HEK293T (cell line): ENCODE results near the gene ECI2.
A peak's percentile ranks its signal among the peaks of the same experiment; 100 is the strongest.

Experiments
- CTCF ChIA-PET: fragments of 350-600 bp; formaldehyde crosslinking; extraction: SDS; loops from one replicate; lab custom pipeline; 2021; ENCODE audit warnings: antibody characterized with exemption, inconsistent platforms; lab: Yijun Ruan, JAX
- POLR2A ChIA-PET: fragments of 350-600 bp; formaldehyde crosslinking; extraction: SDS; loops from one replicate; lab custom pipeline; 2020; ENCODE audit warnings: antibody characterized with exemption, inconsistent platforms; lab: Yijun Ruan, JAX
- DNase-seq: peaks from one replicate; pipeline ENCODE4 v3.0.0; 2012; ENCODE audit warnings: mixed read lengths; ENCODE audit errors: extremely low spot score
- ARNT ChIP-seq: fragments of 450-650 bp; IDR thresholded peaks from 2 replicates; pipeline ENCODE4 v1.6.1; 2017; ENCODE audit warnings: mild to moderate bottlenecking
- BHLHE40 ChIP-seq: fragments of 450-650 bp; IDR thresholded peaks from 2 replicates; pipeline ENCODE4 v1.6.1; 2016; ENCODE audit warnings: mild to moderate bottlenecking, moderate library complexity, borderline replicate concordance
- CTBP1 ChIP-seq: fragments of 450-650 bp; IDR thresholded peaks from 2 replicates; pipeline ENCODE4 v1.6.1; 2016; ENCODE audit warnings: borderline replicate concordance
- ELF4 ChIP-seq: fragments of 450-650 bp; IDR thresholded peaks from 2 replicates; pipeline ENCODE4 v1.6.1; 2017; ENCODE audit warnings: antibody characterized with exemption
- FOXA1 ChIP-seq: fragments of 450-650 bp; IDR thresholded peaks from 2 replicates; pipeline ENCODE4 v1.6.1; 2016; ENCODE audit warnings: mild to moderate bottlenecking
- FOXK2 ChIP-seq: fragments of 450-650 bp; IDR thresholded peaks from 2 replicates; pipeline ENCODE4 v1.6.1; 2016; ENCODE audit warnings: mild to moderate bottlenecking
- FOXM1 ChIP-seq: fragments of 450-650 bp; IDR thresholded peaks from 2 replicates; pipeline ENCODE4 v1.6.1; 2017; ENCODE audit warnings: mild to moderate bottlenecking, borderline replicate concordance
- HDGF ChIP-seq: fragments of 450-650 bp; IDR thresholded peaks from 2 replicates; pipeline ENCODE4 v1.6.1; 2017; ENCODE audit warnings: antibody characterized with exemption, borderline replicate concordance
- L3MBTL2 ChIP-seq: fragments of 450-650 bp; conservative IDR thresholded peaks from 2 replicates; pipeline ENCODE4 v1.6.1; 2016; ENCODE audit warnings: mild to moderate bottlenecking
- LEF1 ChIP-seq: fragments of 450-650 bp; IDR thresholded peaks from 2 replicates; pipeline ENCODE4 v1.6.1; 2017; ENCODE audit warnings: mild to moderate bottlenecking, borderline replicate concordance
- NFRKB ChIP-seq: fragments of 450-650 bp; IDR thresholded peaks from 2 replicates; pipeline ENCODE4 v1.6.1; 2016; ENCODE audit warnings: mild to moderate bottlenecking, moderate library complexity
- SP1 ChIP-seq: fragments of 450-650 bp; IDR thresholded peaks from 2 replicates; pipeline ENCODE4 v1.6.1; 2017
- SUZ12 ChIP-seq: fragments of 450-650 bp; IDR thresholded peaks from 2 replicates; pipeline ENCODE4 v1.6.1; 2016; ENCODE audit warnings: mild to moderate bottlenecking
- TARDBP ChIP-seq: fragments of 450-650 bp; IDR thresholded peaks from 2 replicates; pipeline ENCODE4 v1.6.1; 2016
- ZNF384 ChIP-seq: fragments of 450-650 bp; IDR thresholded peaks from 2 replicates; pipeline ENCODE4 v1.6.1; 2016
- TF ChIP-seq, protein P1 (sequence below): fragments of 450-650 bp; IDR thresholded peaks from 2 replicates; pipeline ENCODE4 v1.6.1; 2016

Gene ECI2

DNA sequence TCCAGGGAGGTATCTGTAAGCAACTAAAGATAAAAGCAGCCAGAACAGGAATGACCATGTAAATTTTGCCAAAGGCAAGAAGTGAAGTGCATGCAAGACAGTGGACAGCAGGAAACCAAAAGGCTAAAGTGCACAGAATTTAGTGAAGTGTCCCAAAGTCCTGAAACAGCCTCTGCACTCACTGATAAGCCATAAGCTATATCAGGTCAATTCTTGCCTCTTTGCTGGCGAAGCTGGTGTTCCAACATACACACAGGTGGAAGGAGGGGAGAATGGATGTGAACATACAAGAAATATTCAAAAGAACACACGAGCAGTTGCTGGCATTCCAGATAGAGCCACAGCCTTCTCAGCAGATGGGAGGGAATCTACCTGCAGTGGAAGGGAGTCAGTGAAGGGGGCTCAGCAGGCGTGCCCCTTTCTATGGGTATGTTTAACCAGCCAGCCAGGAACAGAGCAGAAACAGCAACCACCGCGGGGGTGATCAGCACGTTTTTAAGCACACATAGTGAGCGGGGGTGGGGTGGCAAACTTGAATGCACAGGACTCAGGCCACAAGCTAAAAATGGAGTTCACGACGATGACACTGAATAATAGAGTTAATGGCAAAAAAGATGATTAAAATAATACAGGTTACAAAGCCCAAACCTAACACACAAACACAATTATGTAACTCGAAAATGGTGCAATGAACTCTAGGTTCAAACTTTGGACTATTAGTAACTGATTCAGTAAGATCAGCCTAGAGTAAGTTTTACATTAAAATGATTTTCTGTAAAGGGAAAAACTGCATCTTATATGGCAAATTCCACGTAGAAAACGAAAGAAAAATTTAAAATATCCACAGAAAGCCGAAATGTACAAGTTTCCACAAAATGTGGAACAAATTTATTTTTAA, 1.2 kb downstream of the ECI2 start:
- TF ChIP-seq L3MBTL2 (no peak), CTBP1 (no peak), SP1 (no peak), HDGF (no peak), ARNT (no peak), ELF4 (no peak), FOXA1 (no peak), BHLHE40 (no peak), FOXM1 (no peak), LEF1 (no peak), ZNF384 (no peak), SUZ12 (no peak), NFRKB (no peak), FOXK2 (no peak), TARDBP (no peak)
- TF ChIP-seq, protein P1, sequence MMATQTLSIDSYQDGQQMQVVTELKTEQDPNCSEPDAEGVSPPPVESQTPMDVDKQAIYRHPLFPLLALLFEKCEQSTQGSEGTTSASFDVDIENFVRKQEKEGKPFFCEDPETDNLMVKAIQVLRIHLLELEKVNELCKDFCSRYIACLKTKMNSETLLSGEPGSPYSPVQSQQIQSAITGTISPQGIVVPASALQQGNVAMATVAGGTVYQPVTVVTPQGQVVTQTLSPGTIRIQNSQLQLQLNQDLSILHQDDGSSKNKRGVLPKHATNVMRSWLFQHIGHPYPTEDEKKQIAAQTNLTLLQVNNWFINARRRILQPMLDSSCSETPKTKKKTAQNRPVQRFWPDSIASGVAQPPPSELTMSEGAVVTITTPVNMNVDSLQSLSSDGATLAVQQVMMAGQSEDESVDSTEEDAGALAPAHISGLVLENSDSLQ, result no peak
- ChIA-PET CTCF (interaction anchor here (0.7 kb wide), 1 partner anchor 35 kb away, joined by 4 read pairs; no protein-coding TSS in a partner anchor), POLR2A (interaction anchor here (1.0 kb wide), 1 partner anchor 116 kb away, joined by 3 read pairs; no protein-coding TSS in a partner anchor)

DNA sequence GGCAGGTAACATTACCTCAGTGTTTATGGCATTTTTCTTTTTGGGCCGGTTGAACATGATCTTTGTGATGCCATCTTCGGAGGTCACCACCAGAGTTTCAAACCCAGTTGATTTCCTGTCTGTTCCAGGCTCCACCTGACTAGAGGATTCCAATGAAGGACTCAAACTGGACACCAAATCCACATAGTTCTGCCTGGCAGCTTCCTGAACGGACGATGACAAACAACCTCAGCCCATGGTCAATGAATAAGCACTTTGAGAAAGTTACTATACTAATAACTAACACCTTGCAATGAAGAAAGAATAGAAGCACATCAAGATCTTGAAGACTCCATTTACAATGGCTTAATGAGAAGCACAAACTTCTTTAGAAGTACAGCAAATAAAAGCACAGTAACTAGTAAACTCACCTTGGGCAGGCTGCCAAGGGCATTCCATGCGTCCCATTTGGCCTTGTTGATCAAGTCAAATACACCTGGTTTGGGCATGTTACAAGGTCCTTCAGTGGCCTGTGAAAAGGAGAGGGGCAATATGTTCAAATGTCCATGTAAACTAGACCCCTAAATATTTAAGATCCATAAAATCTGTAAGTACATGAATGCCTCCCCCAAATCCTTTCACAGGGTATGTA, 4.9 kb downstream of the ECI2 start:
- POLR2A ChIA-PET, result no interaction called here
- no peak for DNase-seq
- CTCF ChIA-PET, result no interaction called here

More for the DNA sequence above, 1.2 kb downstream of the ECI2 start:
- peak; percentile 19 for DNase-seq

DNA sequence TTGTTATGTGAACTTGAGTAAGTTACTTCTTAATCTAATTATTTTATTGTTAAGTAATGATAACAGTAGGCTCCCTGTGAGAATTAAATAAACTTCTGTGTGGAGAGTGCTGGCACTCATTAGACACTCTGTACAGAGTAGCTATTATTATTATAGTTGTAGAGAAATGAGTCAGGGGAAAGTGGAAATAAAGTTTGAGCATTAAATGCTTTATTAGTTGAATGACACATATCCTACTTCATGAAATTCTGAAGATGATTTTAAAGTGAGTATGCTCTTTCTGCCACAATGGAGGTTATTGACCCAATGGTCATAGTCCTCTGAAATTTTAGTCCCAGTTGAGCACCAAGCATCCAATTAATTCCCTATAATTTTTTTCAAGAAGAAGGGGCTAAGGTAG, 5.9 kb downstream of the ECI2 start:
- no peak for DNase-seq
- TF ChIP-seq BHLHE40, result no peak
- no peak for TF ChIP-seq NFRKB
- TF ChIP-seq ELF4, result no peak
- ChIA-PET CTCF (no interaction called here), POLR2A (no interaction called here)

More for the DNA sequence above, 4.9 kb downstream of the ECI2 start:
- TF ChIP-seq FOXM1, result no peak
- no peak for TF ChIP-seq SP1
- TF ChIP-seq NFRKB, result no peak
- TF ChIP-seq, protein P1, result no peak
- TF ChIP-seq L3MBTL2, result no peak
- TF ChIP-seq ELF4, result no peak

DNA sequence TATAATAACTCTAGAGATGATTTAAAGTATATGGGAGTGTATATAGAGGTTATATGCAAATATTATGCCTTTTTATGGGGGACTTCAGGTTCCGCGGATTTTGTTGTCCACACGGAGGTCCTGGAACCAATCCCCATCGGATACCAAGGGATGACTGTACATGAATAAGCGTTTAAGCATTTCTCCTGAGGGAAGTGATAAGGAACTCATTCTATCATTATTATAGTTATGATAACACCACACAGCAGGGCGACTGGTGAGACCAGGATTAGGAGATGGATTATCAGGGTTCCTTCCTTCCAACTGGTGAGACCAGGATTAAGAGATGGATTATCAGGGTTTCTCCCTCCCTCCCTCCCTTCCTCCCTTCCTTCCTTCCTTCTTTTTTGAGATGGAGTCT, 6.6 kb downstream of the ECI2 start:
- ChIA-PET POLR2A (no interaction called here), CTCF (no interaction called here)
- TF ChIP-seq TARDBP, result no peak
- no peak for TF ChIP-seq SUZ12
- TF ChIP-seq CTBP1, result no peak
- TF ChIP-seq, protein P1, result no peak
- TF ChIP-seq LEF1, result no peak
- no peak for TF ChIP-seq FOXA1
- TF ChIP-seq HDGF, result no peak
- no peak for DNase-seq

DNA sequence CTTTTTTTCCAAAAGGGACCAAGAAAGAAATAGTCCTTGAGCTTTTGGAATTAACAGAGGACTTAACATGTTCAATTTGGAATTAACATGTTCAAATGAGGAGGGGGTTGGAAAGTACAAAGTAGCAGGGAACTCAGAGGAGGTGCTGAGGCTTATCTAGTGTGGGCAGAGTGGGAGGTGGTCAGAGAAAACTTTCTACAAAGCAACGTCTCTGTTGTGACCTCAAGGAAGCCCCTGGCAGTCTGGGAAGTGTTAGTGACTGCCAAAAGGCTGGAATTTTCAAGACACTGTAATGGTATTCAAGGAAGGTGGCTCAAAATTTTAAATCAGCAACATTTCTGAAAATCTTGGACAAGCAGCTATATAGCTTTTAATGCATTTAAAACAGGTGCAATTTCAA, 7.3 kb downstream of the ECI2 start:
- TF ChIP-seq SUZ12, result no peak
- no peak for TF ChIP-seq ELF4
- no peak for TF ChIP-seq ARNT
- TF ChIP-seq L3MBTL2, result no peak
- TF ChIP-seq FOXA1, result no peak
- no peak for TF ChIP-seq HDGF
- ChIA-PET CTCF (no interaction called here), POLR2A (interaction anchor here (1.0 kb wide), 1 partner anchor 107 kb away, joined by 3 read pairs; a partner anchor contains a TSS)
- DNase-seq, result no peak
